ENCODE data around the gene AHI1.

DNA sequence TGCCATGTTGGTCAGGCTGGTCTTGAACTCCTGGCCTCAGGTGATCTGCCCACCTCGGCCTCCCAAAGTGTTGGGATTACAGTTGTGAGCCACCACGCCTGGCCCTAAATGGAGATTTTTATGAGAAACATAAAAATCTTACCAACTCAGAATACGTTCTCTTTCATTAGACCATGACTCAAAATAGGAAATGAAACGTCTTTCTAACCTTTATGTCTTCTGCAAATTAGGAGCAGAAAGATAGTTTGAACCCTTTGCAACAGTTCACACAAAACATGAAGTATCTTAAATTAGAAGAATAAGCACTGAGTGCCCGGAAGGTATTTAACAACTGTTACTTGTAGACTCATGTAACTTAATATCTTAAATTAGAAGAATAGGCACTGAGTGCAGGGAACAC, 48.3 kb downstream of the AHI1 start:
- TF ChIP-seq ZBTB1 (tag by site-specific recombination; IDR thresholded peaks at IDR 0.05): no peak
- TF ChIP-seq, protein P1, sequence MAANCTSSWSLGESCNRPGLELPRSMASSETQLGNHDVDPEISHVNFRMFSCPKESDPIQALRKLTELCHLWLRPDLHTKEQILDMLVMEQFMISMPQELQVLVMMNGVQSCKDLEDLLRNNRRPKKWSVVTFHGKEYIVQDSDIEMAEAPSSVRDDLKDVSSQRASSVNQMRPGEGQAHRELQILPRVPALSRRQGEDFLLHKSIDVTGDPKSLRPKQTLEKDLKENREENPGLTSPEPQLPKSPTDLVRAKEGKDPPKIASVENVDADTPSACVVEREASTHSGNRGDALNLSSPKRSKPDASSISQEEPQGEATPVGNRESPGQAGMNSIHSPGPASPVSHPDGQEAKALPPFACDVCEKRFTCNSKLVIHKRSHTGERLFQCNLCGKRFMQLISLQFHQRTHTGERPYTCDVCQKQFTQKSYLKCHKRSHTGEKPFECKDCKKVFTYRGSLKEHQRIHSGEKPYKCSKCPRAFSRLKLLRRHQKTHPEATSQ (tag by site-specific recombination; IDR thresholded peaks at IDR 0.05): no peak

Measured in HEK293 (cell line).